Panc1 (cell line): ENCODE data around the gene TMC4.

Experiments
- CTCF ChIP-seq: fragments of 450-650 bp; IDR thresholded peaks from 2 replicates; pipeline ENCODE4 v1.5.1; 2017; ENCODE audit warnings: mild to moderate bottlenecking
- POLR2AphosphoS5 ChIP-seq: IDR thresholded peaks from 2 replicates; pipeline ENCODE4 v1.6.1; 2012; ENCODE audit warnings: mild to moderate bottlenecking, low read depth, low read length, moderate library complexity
- SIN3A ChIP-seq: IDR thresholded peaks from 2 replicates; pipeline ENCODE4 v1.6.1; 2012; ENCODE audit warnings: low read depth, mild to moderate bottlenecking, low read length, moderate library complexity, borderline replicate concordance; ENCODE audit not compliant: insufficient read depth
- TCF7L2 ChIP-seq: IDR thresholded peaks from 2 replicates; pipeline ENCODE4 v1.6.1; 2011; ENCODE audit warnings: mild to moderate bottlenecking, low read depth, low read length, inconsistent platforms
- TF ChIP-seq, protein P1 (sequence below), 2 experiments: IDR thresholded peaks; 2 replicates each; pipeline ENCODE4 v1.6.1; 2011 to 2012; ENCODE audit warnings: low read depth in 2 of 2, control low read depth in 1 of 2, low read length in 1 of 2, mild to moderate bottlenecking in 1 of 2, moderate library complexity in 1 of 2; ENCODE audit not compliant: insufficient read depth in 1 of 2

GRCh38 chr19:54141356-54141755 lies 31.6 kb downstream of the TMC4 start:
- TF ChIP-seq CTCF, result no peak
- no peak for TF ChIP-seq POLR2AphosphoS5
- no peak for TF ChIP-seq SIN3A
- TF ChIP-seq, protein P1, sequence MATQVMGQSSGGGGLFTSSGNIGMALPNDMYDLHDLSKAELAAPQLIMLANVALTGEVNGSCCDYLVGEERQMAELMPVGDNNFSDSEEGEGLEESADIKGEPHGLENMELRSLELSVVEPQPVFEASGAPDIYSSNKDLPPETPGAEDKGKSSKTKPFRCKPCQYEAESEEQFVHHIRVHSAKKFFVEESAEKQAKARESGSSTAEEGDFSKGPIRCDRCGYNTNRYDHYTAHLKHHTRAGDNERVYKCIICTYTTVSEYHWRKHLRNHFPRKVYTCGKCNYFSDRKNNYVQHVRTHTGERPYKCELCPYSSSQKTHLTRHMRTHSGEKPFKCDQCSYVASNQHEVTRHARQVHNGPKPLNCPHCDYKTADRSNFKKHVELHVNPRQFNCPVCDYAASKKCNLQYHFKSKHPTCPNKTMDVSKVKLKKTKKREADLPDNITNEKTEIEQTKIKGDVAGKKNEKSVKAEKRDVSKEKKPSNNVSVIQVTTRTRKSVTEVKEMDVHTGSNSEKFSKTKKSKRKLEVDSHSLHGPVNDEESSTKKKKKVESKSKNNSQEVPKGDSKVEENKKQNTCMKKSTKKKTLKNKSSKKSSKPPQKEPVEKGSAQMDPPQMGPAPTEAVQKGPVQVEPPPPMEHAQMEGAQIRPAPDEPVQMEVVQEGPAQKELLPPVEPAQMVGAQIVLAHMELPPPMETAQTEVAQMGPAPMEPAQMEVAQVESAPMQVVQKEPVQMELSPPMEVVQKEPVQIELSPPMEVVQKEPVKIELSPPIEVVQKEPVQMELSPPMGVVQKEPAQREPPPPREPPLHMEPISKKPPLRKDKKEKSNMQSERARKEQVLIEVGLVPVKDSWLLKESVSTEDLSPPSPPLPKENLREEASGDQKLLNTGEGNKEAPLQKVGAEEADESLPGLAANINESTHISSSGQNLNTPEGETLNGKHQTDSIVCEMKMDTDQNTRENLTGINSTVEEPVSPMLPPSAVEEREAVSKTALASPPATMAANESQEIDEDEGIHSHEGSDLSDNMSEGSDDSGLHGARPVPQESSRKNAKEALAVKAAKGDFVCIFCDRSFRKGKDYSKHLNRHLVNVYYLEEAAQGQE (IDR thresholded peaks at IDR 0.05; ENCODE audit: insufficient read depth in 1 of 2, low read depth in 2 of 2, low read length in 1 of 2), result no peak
- TF ChIP-seq TCF7L2, result no peak
